Inferior parietal cortex (tissue), 1 donor: ENCODE results near the gene GATAD2A.
"Not testable (repeated sequence)": the region's sequence is repeated elsewhere in the genome, so short reads cannot be mapped to it uniquely, and the experiment has no call there.

ENCODE experiments used
- DNase-seq: peaks from one replicate; pipeline ENCODE4 v3.0.0-alpha.2; 2016; ENCODE audit errors: extremely low spot score

The GATAD2A gene, protein sequence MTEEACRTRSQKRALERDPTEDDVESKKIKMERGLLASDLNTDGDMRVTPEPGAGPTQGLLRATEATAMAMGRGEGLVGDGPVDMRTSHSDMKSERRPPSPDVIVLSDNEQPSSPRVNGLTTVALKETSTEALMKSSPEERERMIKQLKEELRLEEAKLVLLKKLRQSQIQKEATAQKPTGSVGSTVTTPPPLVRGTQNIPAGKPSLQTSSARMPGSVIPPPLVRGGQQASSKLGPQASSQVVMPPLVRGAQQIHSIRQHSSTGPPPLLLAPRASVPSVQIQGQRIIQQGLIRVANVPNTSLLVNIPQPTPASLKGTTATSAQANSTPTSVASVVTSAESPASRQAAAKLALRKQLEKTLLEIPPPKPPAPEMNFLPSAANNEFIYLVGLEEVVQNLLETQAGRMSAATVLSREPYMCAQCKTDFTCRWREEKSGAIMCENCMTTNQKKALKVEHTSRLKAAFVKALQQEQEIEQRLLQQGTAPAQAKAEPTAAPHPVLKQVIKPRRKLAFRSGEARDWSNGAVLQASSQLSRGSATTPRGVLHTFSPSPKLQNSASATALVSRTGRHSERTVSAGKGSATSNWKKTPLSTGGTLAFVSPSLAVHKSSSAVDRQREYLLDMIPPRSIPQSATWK

DNA sequence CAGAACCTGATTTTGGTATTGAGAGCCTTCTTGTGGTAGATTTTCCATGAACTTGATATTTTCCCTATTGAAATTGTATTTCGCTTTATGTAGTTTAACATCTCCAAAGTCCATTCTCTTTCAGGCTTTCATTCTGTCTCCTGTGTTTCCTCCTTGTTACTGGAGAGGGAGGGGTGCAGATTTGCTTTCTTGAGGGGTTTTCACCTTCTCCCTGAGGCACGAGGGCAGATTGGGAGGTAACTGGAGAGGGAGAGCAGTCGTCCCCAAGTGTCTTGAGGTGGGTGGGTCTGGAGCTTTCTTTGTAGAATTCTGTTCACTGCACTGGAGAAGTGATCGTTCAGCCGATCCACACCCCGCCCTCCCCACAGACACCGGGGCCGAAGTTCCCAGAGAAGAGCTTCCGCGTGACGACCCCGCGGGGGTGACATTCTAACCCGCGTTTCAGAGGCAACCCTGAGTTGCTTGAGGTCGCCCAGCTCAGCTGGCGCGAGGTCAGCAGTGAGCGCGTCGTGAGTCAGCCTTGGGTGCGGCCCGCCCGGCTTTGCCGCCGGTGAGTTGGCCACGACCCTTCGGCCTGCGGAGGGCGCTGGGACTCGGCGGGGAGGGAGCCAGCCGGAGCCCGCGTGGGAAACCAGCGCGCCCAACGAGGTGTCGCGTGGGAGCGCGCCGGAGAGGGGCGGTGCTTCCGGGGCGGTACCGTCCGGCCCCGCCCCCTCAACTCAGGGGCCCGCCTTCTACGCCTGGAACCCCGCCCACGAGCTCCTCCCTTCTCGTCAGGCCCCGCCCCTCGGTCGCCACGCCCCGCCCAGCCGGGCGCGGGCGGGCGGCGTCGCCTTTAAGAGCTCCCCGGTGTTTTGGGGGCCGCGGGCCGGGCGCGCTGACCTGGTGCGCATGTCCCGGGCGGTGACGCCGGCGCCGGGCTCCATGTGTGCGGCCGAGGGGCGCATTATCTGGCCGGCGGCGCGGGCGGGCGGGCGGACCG is at the start of gene GATAD2A:
TSS of gene GATAD2A (plus strand) at position 797 of the 982 bp plus-strand sequence. CDS start 59,671 bp downstream, outside the sequence.
- peak; percentile 91 for DNase-seq

DNA sequence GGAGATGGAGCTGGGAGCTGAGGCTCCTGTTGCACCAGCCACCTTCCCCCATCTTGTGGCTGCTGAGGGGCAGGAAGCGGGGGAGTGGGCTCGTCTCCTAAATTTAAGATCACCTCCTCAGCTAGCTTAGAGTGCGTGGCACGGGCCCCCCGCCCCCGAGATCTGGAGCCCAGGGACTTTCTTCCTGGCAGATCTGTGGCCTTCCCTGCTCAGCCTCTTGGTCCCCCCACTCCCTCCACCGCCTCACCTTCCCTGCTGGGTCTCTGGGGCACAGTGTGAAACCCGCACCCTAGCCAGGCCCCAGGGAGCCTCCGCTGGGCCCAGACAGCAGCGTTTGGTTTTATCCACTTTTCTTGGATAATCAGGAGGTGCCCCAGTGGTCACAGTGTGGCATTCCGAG is 49.0 kb upstream of the GATAD2A start:
- no peak for DNase-seq

DNA sequence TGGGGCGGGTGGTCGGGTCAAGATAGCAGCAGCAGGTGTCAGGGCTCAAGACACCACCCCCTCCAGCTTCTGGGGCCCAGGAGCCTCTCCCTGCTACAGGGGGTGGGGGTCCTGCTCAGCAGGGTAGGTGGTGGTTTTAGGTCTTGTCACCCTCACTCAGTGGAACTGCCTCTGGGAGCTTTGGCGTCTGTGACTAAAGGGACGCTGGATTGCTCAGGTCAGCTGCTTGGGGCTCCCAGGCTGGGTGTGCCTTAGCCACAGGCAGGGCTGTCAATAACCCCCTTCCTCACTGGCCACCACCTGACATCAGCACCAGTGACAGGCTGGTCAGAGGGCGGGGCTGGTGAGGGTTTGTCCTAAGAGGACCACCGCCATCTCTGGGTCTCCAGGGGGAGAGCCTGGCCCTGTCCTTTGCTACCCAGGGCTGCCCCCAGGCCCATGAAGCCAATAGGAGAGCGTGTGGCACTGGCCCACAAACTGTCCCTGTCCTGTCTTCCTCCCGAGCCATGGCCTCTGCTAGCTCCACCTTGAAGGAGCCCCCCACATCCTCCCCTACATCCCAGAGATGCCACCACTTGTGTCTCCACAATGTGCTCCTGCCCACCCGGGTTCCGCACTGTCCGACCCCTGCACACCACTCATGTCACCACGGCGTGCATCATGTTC is 48.4 kb upstream of the GATAD2A start:
- DNase-seq: no peak

DNA sequence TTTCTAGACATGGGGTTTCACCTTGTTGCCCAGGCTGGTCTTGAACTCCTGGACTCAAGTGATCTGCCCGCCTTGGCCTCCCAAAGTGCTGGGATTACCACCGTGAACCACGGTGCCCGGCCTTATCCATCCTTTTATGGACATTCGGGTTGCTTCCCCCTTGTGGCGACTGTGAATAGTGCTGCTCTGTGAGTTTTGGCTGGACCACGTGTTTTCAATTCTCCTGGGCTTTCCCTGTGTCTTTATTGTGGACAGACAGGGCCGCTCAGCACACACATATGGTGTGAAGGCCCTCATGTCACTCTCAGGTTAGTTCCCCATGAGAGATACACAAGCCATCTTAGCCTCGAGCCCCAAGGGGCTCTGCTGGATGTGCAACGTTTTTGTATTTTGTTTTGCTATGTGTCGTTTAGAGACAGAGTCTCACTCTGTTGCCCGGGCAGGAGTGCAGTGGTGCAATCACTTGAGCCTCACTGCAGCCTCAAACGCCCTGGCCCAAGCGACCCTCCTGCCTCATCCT is 44.3 kb upstream of the GATAD2A start:
- DNase-seq: peak; percentile 85

DNA sequence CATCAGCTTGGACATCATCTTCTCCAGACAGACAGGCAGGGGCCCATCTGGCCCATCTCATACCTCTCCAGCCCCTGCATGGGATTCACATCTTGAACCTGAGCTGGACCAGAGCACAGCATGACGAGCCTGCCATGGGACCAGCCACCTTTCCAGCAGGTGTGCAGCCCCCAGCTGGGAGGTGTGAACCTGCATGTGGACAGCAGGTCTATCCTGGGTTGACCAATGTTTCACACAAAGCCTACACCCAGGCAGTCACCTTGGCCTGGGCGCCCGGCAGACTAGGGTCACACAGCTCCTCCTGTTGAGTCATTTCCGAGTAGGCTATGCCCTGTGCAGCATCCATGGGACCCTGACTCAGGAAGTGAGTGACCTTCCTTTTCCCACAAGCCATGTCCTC is 43.4 kb upstream of the GATAD2A start:
- no peak for DNase-seq

DNA sequence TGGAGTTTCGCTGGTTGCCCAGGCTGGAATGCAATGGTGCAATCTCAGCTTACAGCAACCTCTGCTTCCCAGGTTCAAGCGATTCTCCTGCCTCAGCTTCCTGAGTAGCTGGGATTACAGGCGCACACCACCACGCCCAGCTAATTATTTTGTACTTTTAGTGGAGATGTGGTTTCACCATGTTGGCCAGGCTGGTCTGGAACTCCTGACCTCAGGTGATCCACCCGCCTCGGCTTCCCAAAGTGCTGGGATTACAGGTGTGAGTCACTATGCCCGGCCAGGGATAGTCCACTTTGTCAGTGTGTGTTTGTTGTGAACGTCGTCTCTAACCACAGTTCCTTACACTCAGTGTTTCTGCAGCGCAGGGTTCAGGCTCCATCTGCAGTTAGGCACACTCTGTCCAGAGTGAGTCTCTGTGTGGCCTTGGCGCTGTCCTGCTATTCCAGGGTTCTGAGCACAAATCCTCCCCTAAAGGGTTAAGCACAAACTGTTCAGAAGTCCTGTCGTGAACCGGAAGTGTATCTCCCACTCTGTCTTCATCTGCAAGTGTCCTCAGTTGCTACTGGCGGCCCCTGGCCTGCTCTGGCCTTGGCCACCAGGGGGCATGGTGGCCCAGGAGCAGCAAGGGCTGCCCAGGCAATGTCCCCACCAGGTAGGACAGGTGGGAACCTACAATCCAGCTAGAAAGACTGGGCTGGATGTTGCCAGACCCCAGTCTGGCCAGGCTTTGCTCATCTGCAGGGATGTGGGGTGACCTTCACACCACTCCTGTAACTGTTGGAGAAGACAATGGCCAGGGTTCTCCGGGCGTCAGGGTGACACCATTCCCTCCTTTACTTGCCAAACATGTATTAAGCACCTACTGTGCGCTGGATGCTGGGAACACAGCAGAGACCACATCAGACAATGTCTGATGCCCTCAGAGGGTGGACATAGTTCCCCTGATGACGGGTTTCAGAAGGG is 38.8 kb upstream of the GATAD2A start:
- peak; percentile 63 for DNase-seq

DNA sequence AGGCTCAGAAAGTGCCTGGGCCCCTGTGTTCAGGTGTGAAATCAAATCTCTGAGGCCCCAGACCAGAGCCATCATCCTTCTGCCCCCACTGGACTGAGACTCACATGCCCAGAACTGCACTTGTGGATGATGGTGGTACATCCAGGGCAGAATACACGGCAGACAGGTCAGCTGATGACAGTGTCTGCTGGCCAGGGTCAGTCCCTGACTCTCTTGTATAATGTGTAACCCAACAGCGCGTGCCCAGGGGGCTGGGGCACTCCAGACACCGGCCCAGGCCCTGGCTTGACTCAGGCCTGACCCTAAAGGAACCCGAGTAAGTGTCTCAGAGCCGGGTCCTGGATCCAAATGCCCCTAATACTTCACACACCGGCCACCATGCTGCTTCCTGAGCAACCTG is 37.4 kb upstream of the GATAD2A start:
- no peak for DNase-seq

DNA sequence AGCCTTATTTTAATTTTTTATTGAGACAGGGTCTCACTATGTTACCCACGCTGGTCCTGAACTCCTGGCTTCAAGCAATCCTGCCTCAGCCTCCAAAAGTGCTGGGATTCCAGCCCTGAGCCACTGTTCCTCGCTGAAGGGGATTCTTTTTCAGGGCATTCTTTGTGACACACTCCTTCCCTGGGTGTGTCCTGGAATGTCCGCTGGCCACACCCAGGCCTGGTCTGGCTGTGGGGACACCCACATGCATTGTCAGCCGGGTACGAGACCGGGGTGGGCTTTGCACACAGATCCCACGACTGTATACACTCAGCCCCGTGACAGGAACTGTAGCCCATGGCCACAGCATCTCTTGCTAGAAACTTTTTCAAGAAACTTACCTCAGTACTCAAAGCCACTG is 34.4 kb upstream of the GATAD2A start:
- no peak for DNase-seq

DNA sequence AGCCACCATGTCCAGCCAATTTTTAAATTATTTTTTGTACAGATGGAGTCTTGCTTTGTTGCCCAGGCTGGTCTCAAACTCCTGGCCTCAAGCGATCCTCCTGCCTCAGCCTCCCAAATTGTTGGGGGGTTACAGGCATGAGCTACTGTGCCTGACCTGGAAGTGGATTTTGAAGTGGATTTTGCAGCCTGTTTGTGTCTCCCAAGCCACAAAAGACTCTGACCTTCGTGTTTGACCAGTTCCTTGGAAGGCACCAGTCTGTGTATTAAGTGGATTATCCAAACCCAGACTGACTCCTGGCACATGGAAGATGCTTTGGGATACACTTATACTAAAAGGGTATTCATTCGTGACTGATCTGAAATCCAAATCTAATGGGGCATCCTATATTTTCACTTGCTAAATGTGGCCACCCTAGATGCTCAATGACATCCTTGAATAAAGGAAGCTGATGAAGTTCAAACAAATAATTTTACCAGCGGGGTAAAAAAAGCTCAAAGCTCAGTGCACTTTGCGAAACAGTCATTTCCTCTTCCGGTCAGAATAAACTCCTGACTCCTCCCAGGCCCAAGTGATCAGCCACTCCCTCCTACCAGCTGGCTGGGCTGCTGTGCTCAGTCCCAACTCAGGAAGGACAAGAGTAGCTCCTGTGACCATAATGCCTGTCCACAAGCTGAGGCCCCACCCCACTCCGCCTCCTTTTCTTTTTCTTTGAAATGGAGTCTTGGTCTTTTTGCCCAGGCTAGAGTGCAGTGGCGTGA is 32.6 kb upstream of the GATAD2A start:
- no peak for DNase-seq

DNA sequence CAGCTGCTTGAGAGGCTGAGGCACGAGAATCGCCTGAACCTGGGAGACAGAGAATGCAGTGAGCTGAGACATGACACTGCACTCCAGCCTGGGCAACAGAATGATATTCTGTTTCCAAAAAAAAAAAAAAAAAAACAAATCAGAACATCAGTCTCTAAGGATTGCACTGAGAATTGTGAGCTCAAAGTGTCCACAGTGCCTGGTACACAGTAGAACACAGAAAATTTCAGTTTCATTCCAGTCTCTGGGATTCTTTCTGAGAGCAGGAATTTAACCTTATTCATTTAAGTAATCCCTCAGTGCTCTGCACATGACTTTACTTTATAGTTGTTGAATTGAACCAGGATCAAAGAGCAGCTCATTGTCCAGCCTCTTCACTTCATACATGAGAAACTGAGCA is 25.9 kb upstream of the GATAD2A start:
- DNase-seq: no peak

DNA sequence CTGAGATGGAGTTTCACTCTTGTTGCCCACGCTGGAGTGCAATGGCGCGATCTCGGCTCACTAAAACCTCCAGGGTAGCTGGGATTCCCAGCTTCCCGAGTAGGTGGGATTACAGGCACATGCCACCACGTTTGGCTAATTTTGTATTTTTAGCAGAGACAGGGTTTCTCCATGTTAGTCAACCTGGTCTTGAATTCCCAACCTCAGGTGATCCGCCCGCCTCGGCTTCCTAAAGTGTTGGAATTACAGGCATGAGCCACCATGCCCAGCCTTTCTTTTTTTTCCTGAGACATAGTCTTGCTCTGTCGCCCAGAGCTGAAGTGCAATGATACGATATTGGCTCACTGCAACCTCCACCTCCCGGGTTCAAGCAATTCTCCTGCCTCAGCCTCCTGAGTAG is 25.2 kb upstream of the GATAD2A start:
- DNase-seq: not testable (repeated sequence)

DNA sequence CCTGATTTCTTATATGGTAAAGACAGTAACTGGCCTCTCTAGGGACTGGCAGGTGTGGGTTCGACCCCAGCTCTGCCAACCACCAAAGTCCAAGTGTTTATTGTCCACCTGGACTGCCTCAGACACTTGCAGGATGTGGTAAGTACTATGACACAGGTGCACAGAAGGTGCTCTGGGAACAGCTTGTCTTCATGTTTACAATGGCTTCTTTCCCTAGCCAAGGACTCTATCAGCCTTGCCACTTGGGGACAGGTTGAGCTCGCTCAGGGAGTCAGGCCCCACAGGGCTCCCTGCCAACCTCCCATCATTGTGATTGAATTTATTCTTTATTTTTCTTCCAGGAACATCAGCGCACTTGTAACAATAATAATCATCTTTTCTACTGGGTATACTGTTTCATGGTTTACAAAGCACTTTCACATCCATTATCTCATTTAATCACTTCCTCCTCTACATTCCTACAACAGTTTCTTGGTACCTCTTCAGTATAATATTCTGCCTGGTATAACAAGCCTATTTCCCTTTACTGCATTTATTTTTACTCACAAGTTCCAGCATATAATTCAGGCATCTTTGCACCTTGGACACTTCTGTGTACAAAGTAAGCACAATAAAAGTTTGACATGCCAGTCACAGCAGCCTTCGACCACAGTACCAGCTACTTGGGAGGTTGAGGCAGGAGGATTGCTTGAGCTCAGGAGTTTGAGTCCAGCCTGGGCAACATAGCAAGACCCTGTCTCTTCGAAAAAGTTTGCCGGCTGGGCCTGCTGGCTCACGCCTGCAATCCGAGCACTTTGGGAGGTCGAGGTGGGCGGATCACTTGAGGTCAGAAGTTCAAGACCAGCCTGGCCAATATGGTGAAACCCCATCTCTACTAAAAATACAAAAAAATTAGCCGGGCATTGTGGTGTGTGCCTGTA is 24.2 kb upstream of the GATAD2A start:
- no peak for DNase-seq

DNA sequence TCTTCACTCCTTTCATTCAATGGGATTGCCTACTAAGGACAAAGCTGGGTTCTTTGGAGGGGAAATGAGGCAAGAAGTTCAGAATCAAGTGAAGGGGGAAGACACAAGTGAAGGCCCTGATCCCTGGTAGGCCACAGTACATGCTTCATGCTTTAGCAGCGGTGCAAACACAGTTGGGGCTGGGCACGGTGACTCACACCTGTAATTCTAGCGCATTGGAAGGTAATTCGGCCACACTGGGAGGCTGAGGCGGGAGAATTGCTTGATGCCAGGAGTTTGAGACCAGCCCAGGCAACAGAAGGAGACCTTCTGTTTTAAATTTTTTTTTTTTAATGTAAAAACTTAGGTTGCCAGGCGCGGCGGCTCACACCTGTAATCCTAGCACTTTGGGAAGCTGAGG is 23.4 kb upstream of the GATAD2A start:
- no peak for DNase-seq

DNA sequence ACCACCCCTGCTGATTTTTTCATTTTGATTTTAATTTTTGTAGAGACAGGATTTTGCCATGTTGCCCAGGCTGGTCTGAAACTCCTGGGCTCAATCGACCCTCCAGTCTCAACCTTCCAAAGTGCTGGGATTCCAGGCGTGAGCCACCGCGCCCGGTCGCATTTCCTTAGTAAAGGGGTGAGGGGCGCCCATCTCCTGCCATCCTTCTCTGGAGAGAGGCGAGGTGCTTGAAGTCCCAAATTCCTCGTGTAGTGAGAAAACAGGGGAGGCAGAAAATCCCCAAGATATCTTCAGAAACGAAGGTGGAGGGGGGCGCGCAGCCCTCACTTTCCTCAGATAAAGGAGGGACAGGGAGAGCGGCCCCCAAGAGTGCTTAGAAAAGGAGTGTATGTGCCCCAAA is 21.0 kb upstream of the GATAD2A start:
- no peak for DNase-seq

DNA sequence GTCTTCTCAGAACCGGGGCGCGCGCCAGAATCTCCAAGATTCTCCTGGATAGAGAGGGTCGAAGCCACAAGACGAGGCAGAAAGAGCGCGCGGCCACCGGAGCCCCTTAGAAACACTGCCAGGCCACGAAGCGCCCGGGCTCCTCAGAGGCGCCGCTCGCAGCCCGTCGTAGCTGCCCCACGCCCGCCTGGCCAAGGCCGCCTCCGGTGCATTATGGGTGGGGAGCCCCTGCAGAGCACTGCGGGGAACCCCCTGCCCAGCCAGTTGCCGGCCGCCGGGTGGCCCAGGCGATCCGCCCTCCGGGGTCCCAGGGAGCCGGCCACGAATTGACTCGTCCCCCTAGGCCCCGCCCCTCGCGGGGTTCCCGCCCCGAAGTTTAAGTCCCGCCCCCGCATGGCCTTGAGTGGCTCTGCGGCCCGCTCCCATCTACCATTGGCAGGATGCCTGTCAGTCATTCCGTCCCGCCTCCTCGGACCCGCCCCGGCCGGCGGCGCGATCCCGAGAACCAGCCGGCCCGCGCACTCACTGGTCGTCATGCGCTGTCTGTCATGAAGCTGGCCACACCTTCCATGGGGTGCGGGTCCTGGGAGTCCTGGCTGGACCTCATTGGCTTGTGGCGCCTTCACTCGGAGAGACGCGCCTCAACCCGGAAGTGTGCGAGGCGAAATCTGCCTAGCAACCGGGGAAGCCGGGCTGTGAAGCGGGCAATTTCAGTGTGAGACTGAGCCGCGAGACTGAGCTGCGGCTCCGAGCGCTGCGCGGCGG is 20.2 kb upstream of the GATAD2A start:
- peak; percentile 99 for DNase-seq

DNA sequence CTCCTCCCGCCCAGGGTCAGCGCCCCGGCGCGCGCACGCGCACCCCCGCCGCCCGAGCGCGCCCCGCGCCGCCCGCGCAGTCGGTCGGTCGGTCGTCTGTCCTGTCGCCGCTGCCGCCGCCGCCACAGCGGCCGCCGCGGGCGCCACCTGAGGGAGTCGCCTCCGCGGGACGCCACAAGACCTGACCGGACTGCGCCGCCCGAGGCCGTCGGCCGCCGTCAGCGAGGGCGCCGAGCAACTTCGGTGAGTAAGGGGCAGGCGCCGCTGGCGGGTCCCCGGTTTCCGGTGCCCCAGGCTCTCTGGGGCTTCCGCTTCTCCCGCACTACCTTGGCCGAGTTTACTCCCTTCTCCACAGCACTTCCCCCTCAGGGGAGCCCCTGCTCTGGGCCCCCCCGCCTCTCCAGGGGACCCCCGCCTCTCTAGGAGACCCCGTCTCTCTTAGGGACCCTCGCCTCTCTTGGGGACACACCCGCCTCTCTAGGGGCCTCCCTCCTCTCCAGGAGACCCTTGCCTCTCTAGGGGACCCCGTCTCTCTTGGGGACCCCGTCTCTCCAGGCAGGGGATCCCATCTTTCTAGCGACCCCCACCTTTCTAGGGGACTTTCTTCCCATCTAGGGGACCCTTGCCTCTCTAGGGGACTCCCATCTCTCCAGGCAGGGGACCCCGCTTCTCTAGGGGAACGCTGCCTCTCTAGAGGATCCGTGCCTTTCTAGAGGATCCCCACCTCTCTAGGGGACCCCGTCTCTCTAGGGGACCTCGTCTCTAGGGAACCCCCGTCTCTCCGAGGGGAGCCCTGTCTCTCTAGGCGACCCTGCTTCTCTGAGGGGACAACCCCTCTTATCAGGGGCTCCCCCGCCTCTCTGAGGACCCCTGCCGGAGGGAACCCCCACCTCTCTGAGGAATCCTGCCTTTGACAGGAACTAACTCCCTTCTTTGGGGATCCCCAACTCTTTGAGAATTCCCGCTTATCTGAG is 19.3 kb upstream of the GATAD2A start:
- no peak for DNase-seq
